ENCODE results near the gene PEAR1. TPM values are rescaled to one million over a fixed set of nuclear protein-coding genes. Genes with fewer than 3 reads are reported as not detected.
A peak's percentile ranks its signal among the peaks of the same experiment; 100 is the strongest.

The PEAR1 gene
- total RNA-seq, 1 donor from 2014 or later: 1.9 TPM

DNA sequence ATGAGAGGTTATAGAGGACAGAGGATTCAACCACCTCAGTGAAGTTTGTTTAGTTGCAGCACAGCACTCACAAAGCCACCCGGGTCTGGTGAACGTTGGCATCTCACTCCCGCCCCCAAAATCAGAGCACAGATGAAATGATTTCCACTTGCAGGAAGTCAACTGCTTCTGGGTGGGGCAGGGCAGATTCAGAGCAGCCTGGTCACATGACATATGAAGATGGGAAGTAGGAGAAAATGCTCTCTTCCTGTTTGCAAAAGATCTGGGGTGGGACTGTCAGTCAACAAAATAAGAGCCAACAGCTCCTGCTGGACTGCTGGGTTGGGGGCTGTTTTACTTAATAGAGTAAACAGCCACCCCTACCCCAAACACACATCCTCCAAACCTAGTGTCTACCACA, 70.1 kb downstream of the PEAR1 start:
- peak; percentile 22 for DNase-seq (ENCODE audit: low spot score)

DNA sequence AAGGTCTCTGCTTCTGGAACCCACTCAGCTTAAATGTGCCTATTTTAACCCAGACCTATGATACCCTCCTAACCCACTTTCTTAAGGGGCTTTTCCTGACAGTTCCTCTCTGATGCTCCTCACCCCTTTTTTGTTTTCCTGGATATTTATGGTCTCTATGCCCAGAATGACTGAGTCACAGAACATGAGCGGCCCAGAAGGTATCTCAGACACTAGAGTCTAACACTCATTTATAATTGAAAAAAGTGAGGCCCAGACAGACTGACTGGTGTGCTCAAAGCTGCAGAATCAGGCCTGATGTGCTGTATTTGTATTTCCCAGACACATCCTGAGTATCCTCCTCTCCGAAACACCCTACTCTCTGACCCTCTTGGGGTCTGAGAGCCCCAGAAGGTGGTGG, 70.9 kb downstream of the PEAR1 start:
- no peak for DNase-seq (ENCODE audit: low spot score)

Other genes with a start within 250 kb of the PEAR1 start
- 19.0 TPM for gene NES, start 216.3 kb upstream of the PEAR1 start, total RNA-seq (ENCODE audit: insufficient read depth, low replicate concordance)
- gene CRABP2, start 188.1 kb upstream of the PEAR1 start, total RNA-seq (ENCODE audit: insufficient read depth, low replicate concordance): 46.7 TPM
- 9.6 TPM for gene METTL25B, start 165.2 kb upstream of the PEAR1 start, total RNA-seq (ENCODE audit: insufficient read depth, low replicate concordance)
- 3.9 TPM for gene ISG20L2, start 165.0 kb upstream of the PEAR1 start, total RNA-seq (ENCODE audit: insufficient read depth, low replicate concordance)
- gene MRPL24, start 152.6 kb upstream of the PEAR1 start, total RNA-seq (ENCODE audit: insufficient read depth, low replicate concordance): 36.4 TPM
- gene HDGF, start 142.0 kb upstream of the PEAR1 start, total RNA-seq (ENCODE audit: insufficient read depth, low replicate concordance): 69.8 TPM
- 21.4 TPM for gene PRCC, start 126.2 kb upstream of the PEAR1 start, total RNA-seq (ENCODE audit: insufficient read depth, low replicate concordance)
- gene SH2D2A, start 76.9 kb upstream of the PEAR1 start, total RNA-seq (ENCODE audit: insufficient read depth, low replicate concordance): 0.48 TPM
- not detected for gene INSRR, start 34.6 kb upstream of the PEAR1 start, total RNA-seq (ENCODE audit: insufficient read depth, low replicate concordance)
- not detected for gene NTRK1, start 32.9 kb upstream of the PEAR1 start, total RNA-seq (ENCODE audit: insufficient read depth, low replicate concordance)
- not detected for gene LRRC71, start 26.9 kb downstream of the PEAR1 start, total RNA-seq (ENCODE audit: insufficient read depth, low replicate concordance)
- gene ARHGEF11, start 152.0 kb downstream of the PEAR1 start, total RNA-seq (ENCODE audit: insufficient read depth, low replicate concordance): 18.5 TPM
- not detected for gene ETV3L, start 206.1 kb downstream of the PEAR1 start, total RNA-seq (ENCODE audit: insufficient read depth, low replicate concordance)
- gene ETV3, start 244.7 kb downstream of the PEAR1 start, total RNA-seq (ENCODE audit: insufficient read depth, low replicate concordance): 61.6 TPM